Uterus (tissue), 2 donors: ENCODE measurements around the gene SIRT3.

Source experiments
- CTCF ChIP-seq, 4 experiments: fragments of 200-600 bp in 2 of 4; fragments of 450-650 bp in 2 of 4; sonication (generic) in 2 of 4; IDR thresholded peaks; one replicate each; pipeline ENCODE4 v1.5.1; 2016 to 2019; ENCODE audit warnings: antibody characterized with exemption in 4 of 4, mild to moderate bottlenecking in 2 of 4, moderate library complexity in 1 of 4
- POLR2A ChIP-seq, 2 donors: fragments of 450-650 bp; IDR thresholded peaks; one replicate each; pipeline ENCODE4 v1.6.1; 2016; ENCODE audit warnings: antibody characterized with exemption in 2 of 2, mild to moderate bottlenecking in 1 of 2, moderate library complexity in 1 of 2

DNA sequence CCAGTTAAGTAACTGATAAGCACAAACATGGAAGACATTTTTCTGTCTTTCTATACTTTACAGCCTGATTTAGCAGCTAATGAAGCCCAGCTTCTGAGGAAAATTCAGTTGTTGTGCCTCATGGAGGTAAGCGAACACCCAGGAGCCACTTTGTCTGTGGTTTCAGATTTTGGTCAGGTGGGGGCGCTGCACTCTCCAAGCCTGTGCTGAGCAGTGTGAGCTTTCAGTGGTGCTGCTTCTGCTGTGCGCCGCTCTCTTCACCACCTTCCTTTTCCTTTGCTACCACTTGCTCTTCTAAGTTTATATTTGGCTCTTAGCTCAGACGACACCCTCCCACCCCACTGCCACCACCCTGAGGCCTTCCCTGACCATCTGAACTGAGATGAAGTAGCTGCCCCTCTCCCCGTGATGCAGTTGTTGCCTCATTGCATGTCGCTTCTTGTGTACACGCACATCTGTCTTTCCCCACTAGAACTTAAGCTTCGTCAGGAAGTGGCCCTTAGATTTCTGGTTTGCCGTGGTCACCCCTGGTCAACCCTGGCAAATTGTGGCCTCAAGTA is 14.7 kb upstream of the SIRT3 start:
- TF ChIP-seq POLR2A (IDR thresholded peaks at IDR 0.05) = no peak
- peak; percentile 39 to 49 (median 42) for TF ChIP-seq CTCF (IDR thresholded peaks at IDR 0.05)
